Gastrocnemius medialis (tissue), 4 donors: ENCODE measurements around the gene ZNF423.

Experiments used
- POLR2A ChIP-seq, 2 donors: fragments of 450-650 bp; IDR thresholded peaks; one replicate each; pipeline ENCODE4 v1.6.1; 2017; ENCODE audit warnings: antibody characterized with exemption in 2 of 2, mild to moderate bottlenecking in 2 of 2, moderate library complexity in 2 of 2
- TF ChIP-seq, protein P1 (sequence below), 5 experiments: fragments of 450-650 bp in 3 of 5; fragments of 200-600 bp in 2 of 5; sonication (generic) in 2 of 5; IDR thresholded peaks in 4 of 5; conservative IDR thresholded peaks in 1 of 5; 1 replicate in 4 of 5; 2 replicates in 1 of 5; pipeline ENCODE4 v1.5.1; 2016 to 2019; ENCODE audit warnings: antibody characterized with exemption in 5 of 5, mild to moderate bottlenecking in 3 of 5, moderate library complexity in 3 of 5

- TF ChIP-seq, protein P1, sequence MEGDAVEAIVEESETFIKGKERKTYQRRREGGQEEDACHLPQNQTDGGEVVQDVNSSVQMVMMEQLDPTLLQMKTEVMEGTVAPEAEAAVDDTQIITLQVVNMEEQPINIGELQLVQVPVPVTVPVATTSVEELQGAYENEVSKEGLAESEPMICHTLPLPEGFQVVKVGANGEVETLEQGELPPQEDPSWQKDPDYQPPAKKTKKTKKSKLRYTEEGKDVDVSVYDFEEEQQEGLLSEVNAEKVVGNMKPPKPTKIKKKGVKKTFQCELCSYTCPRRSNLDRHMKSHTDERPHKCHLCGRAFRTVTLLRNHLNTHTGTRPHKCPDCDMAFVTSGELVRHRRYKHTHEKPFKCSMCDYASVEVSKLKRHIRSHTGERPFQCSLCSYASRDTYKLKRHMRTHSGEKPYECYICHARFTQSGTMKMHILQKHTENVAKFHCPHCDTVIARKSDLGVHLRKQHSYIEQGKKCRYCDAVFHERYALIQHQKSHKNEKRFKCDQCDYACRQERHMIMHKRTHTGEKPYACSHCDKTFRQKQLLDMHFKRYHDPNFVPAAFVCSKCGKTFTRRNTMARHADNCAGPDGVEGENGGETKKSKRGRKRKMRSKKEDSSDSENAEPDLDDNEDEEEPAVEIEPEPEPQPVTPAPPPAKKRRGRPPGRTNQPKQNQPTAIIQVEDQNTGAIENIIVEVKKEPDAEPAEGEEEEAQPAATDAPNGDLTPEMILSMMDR (IDR thresholded peaks at IDR 0.05 in 4 of 5, conservative IDR thresholded peaks at IDR 0.05 in 1 of 5): no peak
- no peak for TF ChIP-seq POLR2A (IDR thresholded peaks at IDR 0.05)
Measured at GRCh38 chr16:49817754-49818507, 38.0 kb downstream of the ZNF423 start.
